ENCODE data around the gene LRFN5. TPM values are rescaled to one million over a fixed set of nuclear protein-coding genes. Genes with fewer than 3 reads are reported as not detected.
"Not testable (repeated sequence)": the region's sequence is repeated elsewhere in the genome, so short reads cannot be mapped to it uniquely, and the experiment has no call there.

The LRFN5 gene
- total RNA-seq = not detected

- DNase-seq = no peak
These were observed at the start of gene LRFN5 for GRCh38 chr14:41606532-41607303. LRFN5 (plus strand) TSS chr14:41606876.

- DNase-seq = no peak
These were observed 48.2 kb upstream of the LRFN5 start for GRCh38 chr14:41558490-41558889.

- not testable (repeated sequence) for DNase-seq
These were observed 39.8 kb upstream of the LRFN5 start for GRCh38 chr14:41566864-41567263.

GRCh38 chr14:41568979-41569378, 37.7 kb upstream of the LRFN5 start:
- no peak for DNase-seq

GRCh38 chr14:41570415-41571155, 36.1 kb upstream of the LRFN5 start:
- DNase-seq = no peak

GRCh38 chr14:41586237-41586636, 20.4 kb upstream of the LRFN5 start:
- no peak for DNase-seq

- DNase-seq = no peak
These were observed 9.0 kb upstream of the LRFN5 start for GRCh38 chr14:41597647-41598046.

GRCh38 chr14:41599805-41600385, 6.8 kb upstream of the LRFN5 start:
- not testable (repeated sequence) for DNase-seq

GRCh38 chr14:41604721-41605531, 1.8 kb upstream of the LRFN5 start:
- DNase-seq = no peak

- no peak for DNase-seq
These were observed 960 bp upstream of the LRFN5 start for GRCh38 chr14:41605550-41606281.

GRCh38 chr14:41606282-41606531, 469 bp upstream of the LRFN5 start:
- DNase-seq = no peak

GRCh38 chr14:41607304-41607775, 664 bp downstream of the LRFN5 start:
- no peak for DNase-seq

- no peak for DNase-seq
These were observed 1.4 kb downstream of the LRFN5 start for GRCh38 chr14:41607966-41608663.

- DNase-seq = no peak
These were observed 2.2 kb downstream of the LRFN5 start for GRCh38 chr14:41608681-41609390.

- DNase-seq = no peak
These were observed 3.1 kb downstream of the LRFN5 start for GRCh38 chr14:41609704-41610183.

GRCh38 chr14:41615011-41615595, 8.4 kb downstream of the LRFN5 start:
- no peak for DNase-seq

GRCh38 chr14:41623736-41624135, 17.1 kb downstream of the LRFN5 start:
- DNase-seq = no peak

- DNase-seq = no peak
These were observed 23.2 kb downstream of the LRFN5 start for GRCh38 chr14:41629876-41630275.

- DNase-seq = no peak
These were observed 27.6 kb downstream of the LRFN5 start for GRCh38 chr14:41634286-41634685.
